Stromal cell of bone marrow (primary cell): Measurements from ENCODE around the gene TICRR.

Experiments
- DNase-seq: peaks from one replicate; pipeline ENCODE4 v3.0.0-alpha.2; 2012; ENCODE audit warnings: low read depth

The TICRR gene

DNA sequence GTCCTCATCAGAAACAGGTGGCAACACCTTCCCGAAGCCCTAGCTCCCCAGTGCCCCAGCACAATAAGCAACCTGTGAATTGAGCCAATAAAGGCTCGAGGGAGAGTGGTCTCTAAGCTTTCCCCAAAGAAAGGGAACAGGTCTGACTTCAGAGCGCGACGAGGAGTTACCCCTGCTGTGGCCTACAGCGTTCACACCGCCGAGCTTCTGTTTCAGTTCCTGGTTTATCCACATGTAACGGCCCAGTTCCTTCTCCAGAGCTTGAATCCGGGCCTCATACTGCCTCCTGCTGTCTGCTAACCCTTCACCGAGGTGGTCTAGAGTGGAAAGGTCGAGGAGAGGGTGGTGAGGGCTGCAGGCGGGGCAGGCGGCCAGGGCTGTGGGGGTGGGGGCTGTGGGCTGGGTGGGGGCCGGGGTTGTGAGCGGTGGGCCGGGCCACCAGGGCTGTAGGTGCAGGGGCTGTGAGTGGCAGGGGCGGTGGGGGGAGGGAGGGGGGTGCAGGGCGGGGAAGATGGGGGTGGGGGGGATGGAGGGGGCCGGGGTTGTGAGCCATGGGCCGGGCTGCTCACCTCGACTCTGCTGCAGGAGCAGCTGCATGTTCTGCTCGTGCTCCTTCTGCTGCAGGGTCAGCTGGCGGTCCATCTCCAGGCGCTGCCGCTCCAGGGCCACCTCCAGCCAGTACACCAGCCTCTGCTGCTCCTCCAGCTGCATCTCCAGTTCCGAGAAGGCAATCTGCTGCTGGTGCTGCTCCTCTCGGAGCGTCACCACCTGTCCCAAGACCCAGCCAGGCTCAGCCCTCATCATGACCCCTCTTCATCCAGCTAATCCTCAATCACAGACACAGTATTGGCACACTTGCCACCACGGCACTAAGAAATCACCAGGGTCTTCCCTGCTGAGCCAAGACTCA lies 53.8 kb downstream of the TICRR start:
- no peak for DNase-seq

DNA sequence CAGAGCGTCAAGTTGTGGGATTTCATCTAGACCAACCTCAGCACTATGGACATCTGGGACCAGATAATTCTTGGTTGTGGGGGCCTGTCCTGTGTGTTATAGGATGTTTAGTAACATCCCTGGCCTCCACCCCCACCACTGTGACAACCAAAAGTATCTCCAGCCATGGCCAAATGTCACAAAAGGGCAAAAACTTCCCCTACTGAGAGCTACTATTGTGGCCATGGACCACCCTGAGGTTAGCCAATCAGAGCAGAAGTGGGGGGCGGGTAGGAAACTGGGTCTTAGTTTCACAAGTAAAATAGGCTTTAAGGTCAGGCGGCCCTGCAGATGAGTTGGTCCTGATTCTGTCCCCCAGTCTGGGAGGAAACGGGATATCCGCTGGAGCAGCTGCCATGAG lies 54.6 kb downstream of the TICRR start:
- no peak for DNase-seq

DNA sequence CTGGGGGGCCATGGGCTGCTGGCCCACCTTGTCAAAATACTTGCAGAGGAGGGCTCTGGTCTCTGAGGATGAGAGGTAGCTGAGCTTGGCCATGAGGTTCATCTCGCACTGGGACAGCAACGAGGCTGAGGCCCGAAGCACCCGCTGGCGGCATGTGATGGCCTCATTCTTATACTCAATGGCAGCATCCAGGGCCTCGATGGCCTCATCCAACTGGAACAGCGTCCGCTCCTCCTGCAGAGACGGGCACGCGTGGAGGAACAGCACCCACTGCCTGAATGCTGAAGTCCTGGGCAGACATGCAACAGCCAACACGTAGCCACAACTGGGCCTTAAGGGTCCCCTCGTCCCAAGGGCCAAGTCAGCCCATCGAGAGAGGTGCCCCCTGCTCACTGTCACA lies 55.0 kb downstream of the TICRR start:
- no peak for DNase-seq

DNA sequence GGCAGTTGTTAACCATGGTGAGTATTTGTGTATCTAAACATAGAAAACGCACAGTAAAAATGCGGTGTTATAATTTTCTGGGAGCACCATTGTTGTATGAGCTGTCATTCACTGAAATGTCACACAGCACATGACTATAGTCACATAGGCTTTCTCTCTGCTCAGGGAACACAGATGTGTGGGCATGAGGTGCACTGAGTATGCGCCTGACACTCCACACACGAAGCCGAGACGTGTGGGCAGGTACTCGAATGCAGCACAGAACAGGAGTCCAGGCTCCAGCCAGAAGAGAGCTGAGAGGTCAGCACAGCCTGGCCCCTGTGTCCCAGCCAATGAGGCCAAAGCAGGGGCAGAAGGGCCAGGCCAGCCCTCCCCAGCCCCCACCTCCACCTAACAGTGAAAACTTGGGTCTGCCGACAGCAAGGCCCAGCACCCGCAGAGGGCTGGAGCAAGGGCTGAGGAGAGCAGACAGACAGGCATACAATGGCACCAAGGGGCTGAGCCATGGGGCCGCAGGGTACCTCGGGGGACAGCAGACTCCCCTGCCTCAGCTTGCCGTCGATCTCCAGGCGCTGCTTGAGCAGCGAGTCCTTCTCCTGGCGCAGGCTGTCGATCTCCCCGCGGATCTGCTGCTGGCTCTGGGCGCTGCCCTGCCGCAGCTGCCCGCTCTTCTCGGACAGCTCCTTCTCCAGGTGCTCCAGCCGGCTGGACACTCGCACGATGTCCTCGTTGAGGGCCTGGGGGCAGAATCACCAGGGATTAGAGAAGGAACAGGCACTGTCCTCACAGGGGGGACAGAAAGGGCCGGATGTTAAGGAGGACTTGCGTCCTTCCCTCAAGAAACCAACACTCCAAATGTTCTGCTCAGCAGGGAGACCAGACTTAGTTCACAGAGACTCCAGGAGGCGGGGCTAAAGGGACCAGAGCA lies 56.0 kb downstream of the TICRR start:
- no peak for DNase-seq

DNA sequence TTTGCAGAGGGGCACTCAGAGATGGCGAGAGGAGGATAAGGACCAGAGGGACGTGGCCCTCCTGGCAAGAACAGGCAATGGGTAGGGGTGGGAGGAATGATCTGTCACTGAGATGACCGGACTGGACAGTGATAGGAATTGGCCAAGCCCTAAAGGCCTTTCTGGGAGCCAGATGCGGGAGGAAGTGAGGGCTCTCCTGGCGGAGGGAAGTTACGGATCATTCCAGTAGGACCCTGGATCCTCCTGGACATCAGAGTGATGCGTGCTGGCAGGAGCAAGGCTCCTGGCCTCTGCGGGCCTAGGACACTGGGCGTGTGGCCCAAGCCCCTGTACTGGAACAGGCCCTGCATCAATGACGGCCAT lies 56.6 kb downstream of the TICRR start:
- DNase-seq, result no peak

DNA sequence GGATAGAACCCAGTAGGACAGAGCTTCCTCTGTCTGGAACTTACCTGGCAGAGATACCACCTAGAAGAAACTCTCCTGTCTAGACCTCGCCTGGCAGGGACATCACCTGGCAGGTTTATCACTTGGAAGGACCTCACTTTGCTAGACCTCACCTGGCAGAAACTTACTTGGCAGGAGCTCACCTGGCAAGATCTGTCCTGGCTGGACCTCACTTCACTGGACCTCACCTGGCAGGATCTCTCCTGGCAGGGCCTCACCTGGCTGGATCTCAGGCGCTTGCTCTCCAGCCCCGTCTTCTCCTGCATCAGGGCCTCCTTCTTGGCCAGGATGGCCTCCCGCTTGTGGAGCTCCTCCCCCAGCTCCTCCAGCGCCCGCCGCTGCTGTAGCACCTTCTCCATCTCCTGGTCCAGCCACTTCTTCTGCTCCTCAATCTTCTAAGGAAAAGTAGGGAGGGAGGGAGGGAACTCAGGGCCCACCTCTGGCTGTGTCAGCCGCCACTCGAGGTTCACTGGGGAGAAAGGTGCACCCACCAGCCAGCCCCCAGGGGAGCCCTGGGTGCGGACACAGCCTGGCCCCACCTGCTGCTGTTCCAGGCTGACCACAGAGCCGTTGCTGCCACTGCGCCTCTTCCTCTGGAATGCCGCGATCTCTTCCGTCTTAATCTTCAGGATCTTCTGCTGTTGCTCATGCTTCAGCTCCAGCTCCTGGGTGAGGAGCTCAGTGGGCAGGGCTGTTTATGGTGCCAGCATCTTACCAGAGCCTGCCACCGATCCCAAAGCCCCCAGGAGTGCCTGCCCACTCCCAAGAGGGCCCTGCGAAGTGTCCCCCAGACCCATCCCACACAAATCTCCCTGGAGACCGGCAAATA lies 57.5 kb downstream of the TICRR start:
- no peak for DNase-seq

DNA sequence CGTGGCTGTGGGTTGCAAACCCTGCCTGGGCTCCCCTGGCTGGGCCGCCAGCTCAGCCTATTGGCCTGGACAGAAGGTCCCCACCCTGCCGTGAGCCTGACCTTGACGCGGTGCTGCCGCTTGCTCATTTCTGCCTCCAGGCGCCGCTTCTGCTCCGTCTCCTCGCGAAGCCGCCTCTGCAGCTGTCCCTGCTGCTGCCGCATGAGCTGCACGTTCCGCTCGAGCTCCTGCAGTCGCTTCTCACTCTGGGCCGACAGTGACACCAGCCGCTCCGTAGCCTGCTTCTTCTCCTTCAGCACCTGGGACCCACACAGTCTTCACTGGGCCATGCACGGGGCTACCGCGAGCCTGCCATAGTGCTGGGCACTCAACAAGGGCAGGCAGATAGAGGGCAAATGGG lies 58.3 kb downstream of the TICRR start:
- DNase-seq, result no peak

DNA sequence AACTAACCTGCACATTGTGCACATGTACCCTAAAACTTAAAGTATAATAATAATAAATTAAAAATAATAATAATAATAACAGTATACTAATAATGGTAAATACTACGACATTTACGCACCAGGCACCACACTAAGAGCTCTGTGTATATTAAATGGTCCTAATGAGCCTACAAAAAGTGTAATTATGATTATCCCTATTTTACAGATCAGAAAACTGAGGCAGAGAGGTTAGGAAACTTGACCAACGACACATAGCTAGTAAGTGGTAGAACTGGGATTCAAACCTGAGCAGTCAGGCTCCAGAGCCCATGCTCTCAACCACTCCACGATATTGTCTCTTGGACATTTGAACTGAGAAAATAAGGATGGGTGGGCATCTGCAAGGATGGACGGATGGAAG lies 65.0 kb downstream of the TICRR start:
- no peak for DNase-seq

DNA sequence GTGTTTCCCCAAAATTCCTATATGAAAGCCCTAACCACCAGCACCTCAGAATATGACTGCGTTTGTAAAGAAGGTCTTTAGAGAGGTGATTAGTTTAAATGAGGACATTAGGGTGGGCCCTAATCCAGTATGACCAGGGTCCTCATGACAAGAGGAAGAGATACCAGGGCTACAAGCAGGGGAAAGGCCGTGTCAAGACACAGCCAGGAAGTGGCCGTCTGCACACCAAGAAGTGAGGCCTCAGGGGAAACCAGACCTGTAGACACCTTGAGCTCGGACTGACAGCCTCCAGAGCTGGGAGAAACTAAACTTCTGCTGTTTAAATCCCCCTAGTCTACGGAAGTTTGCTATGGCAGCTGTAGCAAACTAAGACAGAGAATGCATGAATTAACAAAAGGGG lies 65.8 kb downstream of the TICRR start:
- no peak for DNase-seq

DNA sequence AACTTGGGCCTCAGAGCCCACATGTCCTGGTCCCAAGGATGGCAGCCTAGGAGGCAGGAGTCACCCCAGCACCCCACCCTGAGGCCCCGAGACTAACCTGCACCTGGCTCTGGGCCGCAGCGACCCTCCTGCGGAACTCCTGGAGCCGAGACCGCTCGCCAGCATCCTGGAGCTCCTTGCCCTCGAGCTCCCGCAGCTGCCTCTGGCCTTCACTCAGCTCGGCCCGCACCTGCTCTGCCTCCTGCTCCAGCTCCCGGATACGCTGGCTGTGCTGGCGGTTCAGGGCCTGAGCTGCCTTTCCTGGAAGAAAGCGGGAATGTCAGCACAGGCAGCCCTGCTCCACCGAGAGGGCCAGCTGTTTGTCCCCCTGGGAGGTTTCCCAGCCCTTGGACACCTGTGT lies 66.8 kb downstream of the TICRR start:
- no peak for DNase-seq

DNA sequence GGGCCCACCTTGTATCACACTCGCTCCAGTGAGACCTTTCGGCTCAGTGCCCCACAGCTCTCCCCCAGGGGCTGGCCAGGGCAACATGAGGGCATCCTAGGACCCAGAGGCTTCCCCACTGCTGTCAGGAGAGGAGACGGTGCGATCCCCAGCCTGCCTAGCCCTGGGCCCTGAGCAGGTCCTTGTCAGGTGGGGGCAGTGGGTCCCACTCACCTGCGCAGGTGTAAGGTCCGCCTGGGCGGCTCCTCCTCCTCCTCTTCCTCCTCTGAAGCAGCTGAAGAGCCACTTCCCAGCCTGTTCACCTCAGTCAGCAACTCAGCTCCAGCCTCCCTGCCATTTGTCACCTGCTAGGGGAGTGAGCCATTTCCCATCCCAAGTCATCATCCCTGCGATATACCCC lies 70.4 kb downstream of the TICRR start:
- DNase-seq, result no peak

DNA sequence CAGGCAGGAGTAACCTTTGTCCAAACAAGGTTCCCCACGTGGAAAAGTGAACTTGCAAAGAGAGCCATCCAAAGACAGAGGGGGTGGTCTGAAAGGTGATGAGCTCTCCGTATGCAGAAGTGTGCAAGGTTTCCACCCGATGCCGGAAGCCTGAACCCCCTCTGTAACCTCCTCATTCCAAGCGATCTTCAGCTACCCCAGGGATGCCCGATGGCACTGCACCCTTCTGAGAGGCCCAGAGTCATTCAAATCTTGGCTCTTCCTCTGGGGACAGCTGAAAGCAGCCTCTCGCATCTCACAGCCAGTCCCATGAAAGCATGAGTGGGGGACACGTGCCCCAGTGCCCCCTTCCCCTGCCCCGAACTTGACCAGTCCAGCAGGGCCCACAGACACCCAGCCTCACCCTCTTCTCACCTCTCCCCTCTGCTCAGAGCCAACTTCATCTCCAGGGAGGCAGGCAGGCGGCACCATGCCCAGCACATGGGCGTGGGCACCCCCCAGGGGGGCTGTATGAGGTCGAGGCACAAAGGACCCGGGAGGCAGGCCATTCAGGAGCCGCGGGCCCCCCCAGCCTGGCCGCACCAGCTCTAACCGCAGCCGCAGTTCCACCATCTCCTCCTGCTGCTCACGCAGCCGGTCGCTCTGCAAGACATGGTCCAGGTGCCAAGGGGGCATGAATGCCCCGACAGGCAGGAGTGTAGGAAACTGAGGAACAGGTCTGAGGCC lies 71.3 kb downstream of the TICRR start:
- DNase-seq, result no peak

DNA sequence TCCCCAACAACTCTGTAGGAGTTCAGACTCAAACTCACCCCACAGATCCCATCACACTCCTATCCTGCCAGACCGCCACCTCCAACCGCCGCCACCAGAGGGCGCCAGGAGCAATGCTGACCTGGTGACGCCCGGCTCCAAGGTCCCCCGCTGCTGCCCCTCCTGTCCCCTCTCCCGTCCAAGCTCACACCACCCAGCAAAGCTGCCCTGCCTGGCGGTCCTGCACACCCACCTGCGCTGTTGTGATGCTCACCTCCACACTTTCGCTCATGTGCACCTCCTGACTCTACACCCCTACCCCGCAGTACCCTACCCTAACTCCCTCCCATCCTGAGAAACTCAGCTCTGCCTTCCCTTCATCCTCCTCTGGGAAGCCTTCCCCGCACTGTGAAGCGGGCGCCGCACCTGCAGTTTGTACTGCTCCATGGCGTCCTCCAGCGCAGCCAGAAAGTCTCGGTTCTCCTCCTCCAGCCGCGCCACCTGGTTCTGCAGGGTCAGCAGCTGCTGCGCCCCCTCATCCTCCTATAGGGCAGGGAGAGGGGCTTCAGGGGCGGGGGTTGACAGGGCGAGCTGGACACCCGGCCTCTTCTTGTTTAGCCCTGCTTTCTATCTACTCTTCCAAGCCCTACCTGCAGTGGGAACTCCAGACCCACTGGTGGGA lies 72.1 kb downstream of the TICRR start:
- DNase-seq, result no peak

DNA sequence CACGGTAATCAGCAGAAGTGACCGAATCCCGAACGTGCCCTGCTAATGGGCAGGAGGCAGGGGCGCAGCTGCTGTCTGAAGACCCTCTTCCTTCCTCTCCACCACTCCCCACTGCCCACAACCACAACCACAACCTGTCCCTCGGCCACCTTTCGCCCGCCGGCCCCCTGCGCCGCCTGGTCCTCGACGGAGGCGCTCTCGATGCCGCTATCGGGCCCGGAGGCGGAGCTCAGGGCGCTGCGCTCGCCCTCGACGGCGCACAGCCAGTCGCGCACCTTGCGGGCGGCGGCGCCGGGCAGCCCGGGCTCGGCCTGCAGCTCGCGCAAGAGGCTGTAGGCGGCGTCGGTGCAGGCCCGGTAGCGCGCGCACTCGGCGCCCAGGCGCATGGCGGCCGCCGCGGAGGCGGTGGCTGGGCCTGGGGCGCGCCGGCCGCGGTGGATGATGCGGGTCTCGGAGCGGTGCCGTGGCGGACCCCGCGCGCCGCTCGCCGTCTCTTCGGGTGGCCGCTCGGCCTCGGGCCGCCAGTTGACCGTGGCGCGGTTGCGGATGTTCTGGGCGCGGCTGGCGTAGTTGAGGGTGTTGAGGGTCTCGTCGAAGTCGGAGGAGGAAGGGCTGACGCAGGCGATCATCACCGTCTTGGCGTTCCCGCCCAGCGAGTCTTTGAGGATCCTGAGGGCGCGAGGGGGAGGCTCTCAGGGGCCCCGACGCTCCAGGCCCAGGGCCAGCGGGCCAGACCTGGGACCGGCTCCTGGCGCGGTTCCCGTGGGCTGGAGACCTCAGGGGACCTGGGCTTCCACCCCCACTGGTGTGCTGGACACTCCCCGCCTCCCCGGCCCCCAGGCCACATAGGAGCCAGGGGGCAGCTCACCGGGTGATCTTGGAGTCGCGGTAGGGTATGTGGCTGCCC lies 73.1 kb downstream of the TICRR start:
- no peak for DNase-seq

DNA sequence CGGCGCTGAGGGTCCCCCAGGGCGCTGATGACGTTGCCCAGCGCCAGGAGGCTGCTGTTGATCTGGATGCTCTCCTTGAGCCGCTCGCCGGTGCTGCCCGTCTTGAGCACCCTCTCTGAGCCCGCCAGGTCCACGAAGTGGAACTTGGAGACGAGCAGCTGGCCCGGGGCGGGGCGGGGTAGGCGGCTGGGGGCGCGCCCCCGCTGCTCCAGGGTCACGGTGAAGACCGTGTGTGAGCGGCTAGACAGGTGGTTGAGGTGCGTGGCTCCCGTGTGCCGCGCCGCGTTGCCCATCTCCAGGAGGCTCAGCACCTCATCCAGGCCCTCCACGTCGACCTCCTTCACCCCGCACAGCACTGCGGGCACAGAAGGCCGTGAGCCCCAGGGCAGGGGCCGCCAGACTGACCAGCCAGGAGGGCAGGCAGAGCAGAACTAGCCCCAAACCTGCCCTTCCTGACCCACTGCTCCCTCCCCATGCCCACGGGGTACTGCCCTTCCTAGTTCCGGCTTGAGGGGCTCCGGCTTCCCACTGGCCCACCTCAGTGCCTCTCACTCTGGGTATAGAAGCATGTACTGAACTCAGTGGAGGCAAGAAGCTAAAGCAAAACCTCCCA lies 73.8 kb downstream of the TICRR start:
- no peak for DNase-seq

DNA sequence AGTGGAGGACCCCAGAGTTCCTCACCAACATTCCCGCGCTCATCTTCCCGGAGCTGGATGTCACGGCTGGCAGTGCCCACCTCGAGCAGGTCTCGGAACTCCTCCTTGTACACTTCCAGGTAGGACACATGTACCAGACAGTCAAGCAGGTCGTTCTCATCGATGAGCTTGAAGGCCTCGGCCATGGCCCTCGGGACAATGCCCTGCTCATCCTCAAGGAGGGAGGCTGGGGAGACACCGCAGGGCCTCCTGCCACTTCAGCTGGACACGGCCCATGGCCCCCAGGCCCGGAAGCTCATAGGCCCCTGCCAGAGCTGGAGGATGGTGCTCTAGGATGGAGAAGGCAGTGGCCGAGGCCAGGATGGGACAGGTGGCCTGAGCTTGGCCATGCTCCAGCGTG lies 74.4 kb downstream of the TICRR start:
- no peak for DNase-seq

DNA sequence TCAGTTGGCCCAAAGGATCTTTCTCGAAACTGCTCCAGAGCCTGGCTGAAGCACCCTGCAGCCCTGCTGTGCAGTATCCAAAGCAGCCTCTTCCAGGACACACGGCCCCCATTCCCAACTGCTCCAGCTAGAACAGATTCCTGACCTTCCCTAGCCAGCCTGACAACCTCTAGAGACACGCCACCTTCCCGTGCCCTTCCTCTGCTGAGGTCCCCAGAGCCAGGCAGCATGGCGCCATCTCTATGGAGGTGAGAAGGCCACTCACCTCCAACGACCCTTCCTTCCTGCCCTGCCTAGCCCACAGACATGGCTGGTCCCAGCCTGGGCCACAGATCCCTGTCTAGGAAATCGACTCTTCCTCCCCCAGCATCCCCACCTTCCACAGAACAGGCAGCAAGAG lies 76.9 kb downstream of the TICRR start:
- DNase-seq, result no peak

DNA sequence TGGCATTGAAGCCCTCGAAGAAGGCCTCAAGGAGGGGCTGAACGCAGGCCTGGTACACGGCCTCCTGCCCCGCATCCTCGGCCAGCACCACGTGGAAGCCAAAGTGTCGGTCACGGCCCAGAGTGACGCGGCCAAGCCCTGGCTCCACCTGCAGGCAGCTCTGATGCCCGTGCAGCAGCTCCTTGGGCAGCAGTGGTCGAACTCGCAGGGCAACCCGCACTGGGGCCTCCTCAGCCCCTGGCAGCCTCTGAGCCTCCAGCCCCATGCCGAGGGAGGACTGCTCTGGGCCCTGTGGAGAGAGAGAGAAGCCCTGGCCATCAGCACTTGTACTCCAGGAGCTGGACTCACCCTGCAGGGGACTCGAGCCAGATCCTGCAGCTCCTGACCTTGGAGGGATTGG lies 77.4 kb downstream of the TICRR start:
- no peak for DNase-seq

DNA sequence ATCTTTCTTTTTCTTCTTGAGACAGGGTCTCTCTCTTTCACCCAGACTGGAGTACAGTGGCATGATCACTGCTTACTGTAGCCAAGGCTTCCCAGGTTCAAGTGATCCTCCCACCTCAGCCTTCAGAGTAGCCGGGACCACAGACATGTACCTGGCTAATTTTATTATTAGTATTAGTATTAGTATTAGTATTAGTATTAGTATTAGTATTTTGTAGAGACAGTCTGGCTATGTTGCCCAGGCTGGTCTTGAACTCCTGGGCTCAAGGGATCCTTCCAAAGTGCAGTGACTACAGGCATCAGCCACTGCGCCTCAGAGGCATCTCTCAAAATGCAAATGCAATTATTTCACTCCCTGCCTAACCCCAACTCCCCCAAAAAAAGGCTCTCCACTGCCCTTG lies 78.3 kb downstream of the TICRR start:
- DNase-seq, result no peak
